ENCODE data around the gene TBC1D4. TPM values are rescaled to one million over a fixed set of nuclear protein-coding genes. Genes with fewer than 3 reads are reported as not detected.

TBC1D4 gene
- total and polyA plus RNA-seq, 10 of the 15 experiments (the other 5 are each of a cell fraction or from before 2014, with no cell fraction given) = 11.0 to 38.6 (median 25.5) TPM

- Histone ChIP-seq H3K4me1 (ENCODE audit: control insufficient read depth, insufficient read depth, low read length) (no peaks in the 10 kb centered on the region; the same call in 1 of the 2 replicates), H4K20me1 (ENCODE audit: control insufficient read depth, insufficient read depth) (no peaks in the 10 kb centered on the region), H3K9ac (ENCODE audit: control insufficient read depth, insufficient read depth, low read length) (no peak overlapping the region), H3K27ac (ENCODE audit: control insufficient read depth, insufficient read depth) (no peak overlapping the region), H3K36me3 (ENCODE audit: control insufficient read depth in 2 of 2, insufficient read depth in 2 of 2, low read length in 1 of 2) (no peaks in the 10 kb centered on the region), H2AFZ (ENCODE audit: control insufficient read depth, low read depth, low read length) (no peak overlapping the region), H3K79me2 (ENCODE audit: control insufficient read depth, insufficient read depth, low read length) (peaks cover 4% of the 10 kb centered on the region), H3K4me3 (no peak overlapping the region), H3K27me3 (replicated peaks in 1 of 2; ENCODE audit: control insufficient read depth in 2 of 2, insufficient read depth in 2 of 2, low read length in 1 of 2) (no peaks in the 10 kb centered on the region), H3K9me3 (replicated peaks; ENCODE audit: control insufficient read depth, insufficient read depth, low read length) (peaks cover 6% of the 10 kb centered on the region; the same call in 2 of the 3 replicates), H3K4me2 (ENCODE audit: control insufficient read depth, insufficient read depth) (no peak overlapping the region)
- ChIA-PET CTCF (interaction anchor here (0.7 to 1.4 kb wide), 4 partner anchors 11 to 58 kb away, joined by 3 read pairs; no protein-coding TSS in a partner anchor), RAD21 (ENCODE audit: unreplicated experiment) (interaction anchor here (1.5 kb wide), 1 partner anchor 32 kb away, joined by 3 read pairs; no protein-coding TSS in a partner anchor), POLR2A (interaction anchor here (0.6 to 0.7 kb wide), 2 partner anchors 9 to 115 kb away, joined by 3 to 5 read pairs; no protein-coding TSS in a partner anchor), SMC1A (ENCODE audit: uncharacterized antibody, unreplicated experiment) (interaction anchor here (0.8 to 1.6 kb wide), 6 partner anchors 11 to 85 kb away, joined by 3 read pairs; no protein-coding TSS in a partner anchor)
- ATAC-seq (no peak), DNase-seq (ENCODE audit: low read depth, low spot score) (no peak), FAIRE-seq (no peak)
- 70% methylated on average over 6 of the region's 6 CpGs for WGBS (ENCODE audit: insufficient coverage, insufficient replicate concordance, low lambda C conversion rate, missing lambda C conversion rate)
- no TSS peak for BruUV-seq (replicated peaks)
- intact Hi-C loops (cut with micrococcal nuclease; ENCODE audit: unreplicated experiment) = no loop called here
- TF ChIP-seq TARDBP (IDR thresholded peaks at IDR 0.05; ENCODE audit: borderline replicate concordance) = no peak
- no peak for TF ChIP-seq USF2 (IDR thresholded peaks at IDR 0.05; ENCODE audit: borderline replicate concordance, low read depth, low read length)
- TF ChIP-seq NFYA (IDR thresholded peaks at IDR 0.05; ENCODE audit: borderline replicate concordance, low read depth, low read length) = no peak
- no peak for TF ChIP-seq KDM1A (IDR thresholded peaks at IDR 0.05; ENCODE audit: borderline replicate concordance)
- TF ChIP-seq EED (IDR thresholded peaks at IDR 0.05; ENCODE audit: low read depth) = no peak
- in situ Hi-C loops (cut with MboI) = no loop called here
Measured at GRCh38 chr13:75398072-75398471, 83.9 kb downstream of the TBC1D4 start.

- no peaks in the 10 kb centered on the region for H3K36me3 ChIP-seq (ENCODE audit: control insufficient read depth in 2 of 2, insufficient read depth in 2 of 2, low read length in 1 of 2)
- ChIA-PET SMC1A (ENCODE audit: uncharacterized antibody, unreplicated experiment) (interaction anchor here (0.7 to 1.0 kb wide), 2 partner anchors 21 to 23 kb away, joined by 3 to 4 read pairs; no protein-coding TSS in a partner anchor), POLR2A (no interaction called here), RAD21 (ENCODE audit: unreplicated experiment) (no interaction called here), CTCF (no interaction called here)
- peaks cover 6% of the 10 kb centered on the region; the same call in 2 of the 3 replicates for H3K9me3 ChIP-seq (replicated peaks; ENCODE audit: control insufficient read depth, insufficient read depth, low read length)
- no peaks in the 10 kb centered on the region for H4K20me1 ChIP-seq (ENCODE audit: control insufficient read depth, insufficient read depth)
- 44% methylated on average over 4 of the region's 4 CpGs for WGBS (ENCODE audit: insufficient coverage, insufficient replicate concordance, low lambda C conversion rate, missing lambda C conversion rate)
- H3K27me3 ChIP-seq (replicated peaks in 1 of 2; ENCODE audit: control insufficient read depth in 2 of 2, insufficient read depth in 2 of 2, low read length in 1 of 2) = no peaks in the 10 kb centered on the region
- H2AFZ ChIP-seq (ENCODE audit: control insufficient read depth, low read depth, low read length) = no peak overlapping the region
- peaks cover 4% of the 10 kb centered on the region; the same call in 1 of the 2 replicates for H3K4me1 ChIP-seq (ENCODE audit: control insufficient read depth, insufficient read depth, low read length)
- no peak for FAIRE-seq
- H3K4me3 ChIP-seq = no peak overlapping the region
- no peak overlapping the region for H3K4me2 ChIP-seq (ENCODE audit: control insufficient read depth, insufficient read depth)
- DNase-seq (ENCODE audit: low read depth, low spot score) = no peak
- intact Hi-C loops (cut with micrococcal nuclease; ENCODE audit: unreplicated experiment) (no loop called here), in situ Hi-C loops (cut with MboI) (no loop called here)
- no TSS peak for BruUV-seq (replicated peaks)
- no peak overlapping the region for H3K27ac ChIP-seq (ENCODE audit: control insufficient read depth, insufficient read depth)
- H3K9ac ChIP-seq (ENCODE audit: control insufficient read depth, insufficient read depth, low read length) = no peak overlapping the region
- H3K79me2 ChIP-seq (ENCODE audit: control insufficient read depth, insufficient read depth, low read length) = peaks cover 5% of the 10 kb centered on the region
- no peak for ATAC-seq
- no peak for TF ChIP-seq E2F8 (IDR thresholded peaks at IDR 0.05; ENCODE audit: low read depth, partially characterized antibody)
- TF ChIP-seq RCOR1 (conservative IDR thresholded peaks at IDR 0.05; ENCODE audit: low read depth, low read length) = no peak
- TF ChIP-seq SMARCA5 (IDR thresholded peaks at IDR 0.05) = no peak
- no peak for TF ChIP-seq ASH2L (IDR thresholded peaks at IDR 0.05; ENCODE audit: borderline replicate concordance, low read depth)
- no peak for TF ChIP-seq ZBTB4 (CRISPR knock-in tag; IDR thresholded peaks at IDR 0.05)
Measured at GRCh38 chr13:75395901-75396300, 86.1 kb downstream of the TBC1D4 start.

All from GM12878 (cell line).